NK-92 (cell line): ENCODE data around the gene DNAH9.

ENCODE experiments used
- DNase-seq: peaks from one replicate; lab custom pipeline; 2025; ENCODE audit not compliant: unreplicated experiment; lab: John Stamatoyannopoulos, UW

DNAH9 gene

GRCh38 chr17:11836508-11836907 lies 238.2 kb downstream of the DNAH9 start:
- DNase-seq = no peak

GRCh38 chr17:11840052-11840451 lies 241.8 kb downstream of the DNAH9 start:
- DNase-seq = no peak

- DNase-seq = no peak
Measured at GRCh38 chr17:11840831-11841230, 242.6 kb downstream of the DNAH9 start.

GRCh38 chr17:11848330-11848729 lies 250.1 kb downstream of the DNAH9 start:
- DNase-seq = no peak

DNA sequence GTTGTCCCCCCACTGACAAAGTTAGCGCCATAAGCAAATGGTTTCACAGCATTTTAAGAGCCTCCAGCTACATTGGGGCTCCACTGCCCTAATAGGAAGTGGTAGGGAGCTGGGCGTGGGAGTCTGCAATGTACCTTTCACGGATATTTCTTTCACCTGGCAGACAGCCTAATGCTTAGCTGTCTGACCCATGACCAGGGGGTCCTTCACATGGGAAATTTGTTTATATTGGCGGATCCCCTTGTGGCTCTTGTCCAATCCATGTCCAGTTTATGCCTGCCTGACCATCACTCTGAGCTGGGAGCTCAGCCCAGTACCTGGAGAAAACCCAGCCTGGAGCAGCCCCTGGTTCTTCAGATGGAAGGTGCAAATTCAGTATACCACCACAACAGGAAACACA lies 254.0 kb downstream of the DNAH9 start:
- no peak for DNase-seq

DNA sequence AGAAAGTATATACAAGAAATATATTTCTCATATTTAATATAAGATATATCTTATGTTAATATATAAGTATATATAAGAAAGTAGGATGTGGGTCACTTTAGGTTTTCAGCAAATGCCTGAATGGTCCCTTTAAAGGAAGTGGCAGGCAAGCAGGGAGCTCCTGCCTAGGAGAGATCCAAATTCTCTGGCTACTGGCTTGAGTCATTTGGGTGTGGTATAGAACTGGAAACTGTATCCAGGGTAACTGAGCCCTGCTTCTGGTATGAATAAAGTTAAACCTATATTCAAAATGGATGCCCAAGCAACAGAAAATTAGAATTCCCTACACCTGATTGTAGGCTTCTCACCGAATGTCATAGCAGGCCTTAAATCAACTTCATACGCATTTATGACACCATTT lies 254.6 kb downstream of the DNAH9 start:
- DNase-seq = no peak

DNA sequence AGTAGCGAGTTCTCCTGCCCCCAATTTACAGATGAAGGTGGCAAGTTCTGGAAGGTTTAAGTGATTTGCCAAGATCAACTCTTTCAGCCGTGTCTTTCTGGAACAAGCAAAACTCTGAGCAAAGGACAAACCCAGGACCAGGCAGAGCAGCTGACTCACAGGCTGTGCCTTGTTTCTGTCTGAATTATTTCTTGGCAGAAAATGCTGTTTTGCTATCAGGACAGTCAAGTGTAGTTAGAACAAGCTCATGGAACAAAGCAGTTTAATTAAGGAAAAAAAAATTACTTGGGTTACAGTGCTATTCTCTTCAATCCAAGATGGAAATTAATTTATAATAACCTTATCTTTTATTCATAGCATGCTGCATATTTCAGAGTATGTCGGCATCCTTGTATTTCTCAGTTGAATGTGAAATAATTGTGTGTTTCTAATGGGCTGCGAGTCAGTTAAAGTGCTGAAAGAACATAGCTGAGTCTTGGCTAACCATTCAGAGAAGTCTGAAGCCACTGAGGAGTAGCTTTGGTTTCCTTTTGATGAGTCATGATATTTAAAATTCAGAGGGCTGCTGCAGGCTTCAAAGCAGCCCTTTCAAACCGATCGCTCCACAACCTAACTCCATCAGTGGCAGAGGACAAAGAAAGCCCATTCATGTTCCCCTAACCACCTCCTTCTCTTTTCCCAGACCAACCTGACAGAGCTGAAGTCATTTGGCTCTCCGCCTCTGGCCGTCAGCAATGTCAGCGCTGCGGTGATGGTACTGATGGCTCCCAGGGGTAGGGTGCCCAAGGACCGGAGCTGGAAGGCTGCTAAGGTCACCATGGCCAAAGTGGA lies 255.3 kb downstream of the DNAH9 start:
- DNase-seq = no peak

DNA sequence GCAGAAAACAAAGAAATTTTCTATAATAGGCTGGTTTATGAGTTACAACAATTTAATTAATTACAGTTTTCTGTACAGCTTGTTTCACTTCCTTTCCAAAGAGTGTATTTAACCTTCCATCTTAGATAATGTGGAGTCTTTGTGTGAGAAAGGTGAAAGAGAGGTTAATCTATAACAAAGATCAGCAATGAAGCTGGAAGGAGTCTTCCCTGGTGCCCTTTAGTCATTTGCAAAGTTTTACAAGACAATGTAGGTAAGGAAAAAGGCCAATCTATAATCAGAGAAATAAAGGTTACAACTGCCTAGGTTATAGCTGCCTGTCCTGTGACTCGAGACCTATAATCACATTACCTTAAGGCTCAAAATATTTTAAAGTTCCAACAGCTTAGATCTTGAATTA lies 257.0 kb downstream of the DNAH9 start:
- DNase-seq = no peak

DNA sequence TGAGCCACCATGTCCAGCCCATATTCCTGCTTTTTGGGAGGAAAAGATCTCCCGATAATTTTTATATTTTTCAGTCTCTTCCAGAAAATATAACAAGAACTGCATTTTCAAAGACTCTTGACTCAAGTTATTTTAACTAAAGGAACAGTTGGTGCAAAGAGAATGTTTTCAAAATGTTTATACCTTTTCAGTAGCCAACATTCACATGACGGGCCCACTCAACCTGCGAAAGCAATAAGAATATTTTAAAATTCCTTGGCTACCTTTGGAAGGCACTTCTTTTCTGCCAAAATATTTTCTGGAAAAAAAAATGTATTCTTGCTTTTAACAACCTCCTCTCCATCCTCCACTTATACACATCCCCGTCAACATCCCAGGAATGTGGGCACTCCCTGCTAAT lies 258.7 kb downstream of the DNAH9 start:
- no peak for DNase-seq

DNA sequence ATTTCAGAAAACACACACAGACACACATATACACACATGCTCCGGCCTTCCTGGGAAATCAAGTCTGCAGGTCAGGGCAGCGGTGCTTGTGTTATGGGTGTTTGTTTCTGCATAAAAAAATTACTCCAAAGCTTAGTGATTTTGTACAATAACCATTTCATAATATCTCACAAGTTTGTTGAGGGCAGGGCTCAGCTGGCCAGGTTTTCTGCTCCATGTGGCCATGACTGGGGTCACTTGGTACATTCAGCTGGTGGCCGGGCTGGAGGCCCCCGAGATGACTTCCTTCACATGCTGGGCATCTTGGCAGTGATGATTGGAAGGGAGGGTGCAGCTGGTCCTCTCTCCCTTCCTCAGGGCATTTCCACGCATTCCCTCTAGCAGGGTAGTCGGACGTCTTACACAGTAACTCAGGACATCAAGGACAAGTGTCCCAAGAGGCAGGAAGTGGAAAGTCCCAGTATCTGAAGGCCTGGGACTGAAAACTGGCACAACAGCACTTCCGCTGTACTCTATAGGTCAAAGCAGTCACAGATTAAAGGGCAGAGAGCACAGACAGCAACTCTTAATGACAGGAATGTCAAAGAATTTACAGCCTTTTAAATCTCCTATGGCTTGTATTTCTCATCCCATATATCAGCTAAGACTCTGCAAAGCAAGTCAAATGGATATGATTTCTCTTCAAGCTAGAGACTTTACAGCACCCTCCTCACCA lies 271.6 kb downstream of the DNAH9 start:
- no peak for DNase-seq

DNA sequence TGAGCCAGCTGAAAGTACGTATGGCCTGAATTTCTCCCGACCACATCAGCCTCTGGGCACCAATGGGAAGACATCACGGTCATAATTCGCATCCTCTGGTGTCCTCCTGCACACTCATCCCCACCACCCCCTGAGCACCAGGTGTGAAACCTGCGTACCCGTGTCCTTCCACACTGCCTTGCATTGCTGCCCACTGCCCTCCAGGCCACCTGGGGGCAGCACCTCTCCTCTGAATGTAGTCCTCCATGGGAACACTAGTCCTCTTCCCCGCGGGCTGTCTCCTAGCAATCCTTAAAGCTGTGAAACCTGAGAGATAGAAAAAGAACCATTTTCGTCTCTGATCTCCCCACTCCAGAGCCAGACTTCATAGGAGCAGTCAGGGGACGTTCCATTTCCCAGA lies 273.5 kb downstream of the DNAH9 start:
- no peak for DNase-seq

DNA sequence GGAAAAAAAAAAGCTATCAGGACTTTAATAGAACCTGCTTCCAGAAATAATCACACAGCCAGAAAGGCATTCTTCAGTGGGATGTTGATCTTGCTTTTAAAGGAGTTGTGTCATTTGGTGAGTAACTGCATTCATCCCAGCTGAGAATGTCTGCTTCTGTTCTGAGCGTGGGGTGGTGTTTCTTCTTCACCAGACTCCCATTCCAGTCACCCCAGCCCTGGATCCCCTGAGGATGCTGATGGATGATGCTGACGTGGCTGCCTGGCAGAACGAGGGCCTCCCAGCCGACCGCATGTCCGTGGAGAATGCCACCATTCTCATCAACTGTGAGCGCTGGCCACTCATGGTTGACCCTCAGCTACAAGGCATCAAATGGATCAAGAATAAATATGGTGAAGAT lies 276.5 kb downstream of the DNAH9 start:
- no peak for DNase-seq

GRCh38 chr17:11880714-11881113 lies 282.4 kb downstream of the DNAH9 start:
- no peak for DNase-seq

DNA sequence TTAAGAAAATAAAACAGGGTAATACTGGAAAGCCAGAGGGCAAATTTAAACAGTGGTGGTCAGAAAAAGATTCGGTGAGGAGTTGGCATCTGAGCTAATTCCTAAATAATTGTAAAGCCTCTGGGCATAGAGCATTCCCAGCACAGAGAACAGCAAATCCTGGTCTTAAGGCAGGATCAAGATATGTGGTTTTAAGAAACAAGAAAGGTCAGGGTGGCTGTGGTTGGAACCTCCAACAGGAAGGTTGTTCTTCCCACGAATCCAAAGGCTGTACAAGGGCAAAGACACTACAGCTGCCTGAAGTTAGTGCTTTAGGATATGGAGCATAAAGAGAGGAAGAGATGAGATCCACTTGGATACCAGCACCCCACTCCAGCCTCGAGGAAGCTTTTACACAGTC lies 284.4 kb downstream of the DNAH9 start:
- DNase-seq = no peak

DNA sequence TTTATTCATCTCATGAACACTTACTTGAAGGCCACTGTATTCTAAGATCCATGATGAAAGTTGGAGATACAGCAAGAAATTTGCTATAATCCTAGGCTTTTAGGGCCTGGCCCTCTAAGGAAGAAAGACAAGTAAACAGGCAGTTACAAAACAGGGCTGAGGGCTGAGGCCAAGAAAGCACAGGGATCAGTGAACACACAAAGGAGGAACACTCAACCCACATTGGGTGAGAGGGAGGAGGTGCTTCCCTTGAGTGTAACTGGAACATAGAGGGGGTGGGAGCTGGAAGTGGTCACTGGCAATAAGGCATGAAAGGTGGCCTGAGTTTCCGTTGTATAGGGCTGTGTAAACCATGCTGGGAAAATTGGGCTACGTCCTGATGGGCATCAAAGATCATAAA lies 286.8 kb downstream of the DNAH9 start:
- no peak for DNase-seq

GRCh38 chr17:11889266-11889665 lies 291.0 kb downstream of the DNAH9 start:
- DNase-seq = no peak

GRCh38 chr17:11893862-11894261 lies 295.6 kb downstream of the DNAH9 start:
- no peak for DNase-seq

- DNase-seq = no peak
Measured at GRCh38 chr17:11896199-11896598, 297.9 kb downstream of the DNAH9 start.

- no peak for DNase-seq
Measured at GRCh38 chr17:11898526-11899235, 300.4 kb downstream of the DNAH9 start.

DNA sequence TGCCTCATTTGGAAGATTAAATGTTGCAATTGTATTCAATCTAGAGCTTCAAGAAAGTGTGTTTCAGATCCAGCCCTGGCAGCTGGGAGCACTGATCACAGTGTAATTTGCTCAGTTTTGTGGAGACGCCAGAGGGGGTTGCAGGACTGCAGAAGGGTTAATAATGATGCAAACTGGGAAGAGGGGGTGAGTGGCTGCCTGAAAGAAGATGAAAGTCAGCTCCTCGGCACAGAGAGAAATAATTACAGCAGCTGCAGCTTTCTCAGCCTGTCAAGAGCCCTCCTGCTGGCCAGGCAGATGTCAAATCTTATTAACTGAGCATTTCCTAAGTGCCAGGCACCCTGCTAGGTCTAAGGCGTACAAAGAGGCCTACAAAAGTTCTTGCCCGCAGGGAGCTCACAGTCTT lies 301.3 kb downstream of the DNAH9 start:
- DNase-seq = no peak

- no peak for DNase-seq
Measured at GRCh38 chr17:11900041-11900476, 301.8 kb downstream of the DNAH9 start.

- no peak for DNase-seq
Measured at GRCh38 chr17:11900655-11901054, 302.4 kb downstream of the DNAH9 start.
